ENCODE measurements around the gene PPP1R16B.

GRCh38 chr20:38836991-38837390, 31.5 kb downstream of the PPP1R16B start:
- TF ChIP-seq, protein P1, sequence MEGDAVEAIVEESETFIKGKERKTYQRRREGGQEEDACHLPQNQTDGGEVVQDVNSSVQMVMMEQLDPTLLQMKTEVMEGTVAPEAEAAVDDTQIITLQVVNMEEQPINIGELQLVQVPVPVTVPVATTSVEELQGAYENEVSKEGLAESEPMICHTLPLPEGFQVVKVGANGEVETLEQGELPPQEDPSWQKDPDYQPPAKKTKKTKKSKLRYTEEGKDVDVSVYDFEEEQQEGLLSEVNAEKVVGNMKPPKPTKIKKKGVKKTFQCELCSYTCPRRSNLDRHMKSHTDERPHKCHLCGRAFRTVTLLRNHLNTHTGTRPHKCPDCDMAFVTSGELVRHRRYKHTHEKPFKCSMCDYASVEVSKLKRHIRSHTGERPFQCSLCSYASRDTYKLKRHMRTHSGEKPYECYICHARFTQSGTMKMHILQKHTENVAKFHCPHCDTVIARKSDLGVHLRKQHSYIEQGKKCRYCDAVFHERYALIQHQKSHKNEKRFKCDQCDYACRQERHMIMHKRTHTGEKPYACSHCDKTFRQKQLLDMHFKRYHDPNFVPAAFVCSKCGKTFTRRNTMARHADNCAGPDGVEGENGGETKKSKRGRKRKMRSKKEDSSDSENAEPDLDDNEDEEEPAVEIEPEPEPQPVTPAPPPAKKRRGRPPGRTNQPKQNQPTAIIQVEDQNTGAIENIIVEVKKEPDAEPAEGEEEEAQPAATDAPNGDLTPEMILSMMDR (IDR thresholded peaks at IDR 0.05), result no peak
- TF ChIP-seq POLR2A (IDR thresholded peaks at IDR 0.05), result no peak
